Measurements from ENCODE around the gene CACNA1E.
"Not testable (repeated sequence)": the region's sequence is repeated elsewhere in the genome, so short reads cannot be mapped to it uniquely, and the experiment has no call there.

The CACNA1E gene

GRCh38 chr1:181809991-181810545, 326.8 kb downstream of the CACNA1E start:
- DNase-seq (ENCODE audit: low read depth in 3 of 3), result no peak

- DNase-seq (ENCODE audit: low read depth in 3 of 3), result no peak
Observed at GRCh38 chr1:181812208-181812607, 328.9 kb downstream of the CACNA1E start.

GRCh38 chr1:181813266-181813665, 329.9 kb downstream of the CACNA1E start:
- DNase-seq (ENCODE audit: low read depth in 3 of 3), result no peak

GRCh38 chr1:181816608-181817007, 333.3 kb downstream of the CACNA1E start:
- no peak for DNase-seq (ENCODE audit: low read depth in 3 of 3)

GRCh38 chr1:181817091-181817490, 333.8 kb downstream of the CACNA1E start:
- no peak for DNase-seq (ENCODE audit: low read depth in 3 of 3)

GRCh38 chr1:181818459-181818858, 335.1 kb downstream of the CACNA1E start:
- DNase-seq (ENCODE audit: low read depth in 3 of 3), result no peak

GRCh38 chr1:181818943-181819342, 335.6 kb downstream of the CACNA1E start:
- no peak for DNase-seq (ENCODE audit: low read depth in 3 of 3)

- DNase-seq (ENCODE audit: low read depth in 3 of 3), result no peak
Observed at GRCh38 chr1:181821701-181822100, 338.4 kb downstream of the CACNA1E start.

GRCh38 chr1:181832173-181832880, 349.0 kb downstream of the CACNA1E start:
- not testable (repeated sequence) for DNase-seq (ENCODE audit: low read depth in 3 of 3)

- no peak for DNase-seq (ENCODE audit: low read depth in 3 of 3)
Observed at GRCh38 chr1:181846001-181846645, 362.8 kb downstream of the CACNA1E start.

- DNase-seq (ENCODE audit: low read depth in 3 of 3), result no peak
Observed at GRCh38 chr1:181846681-181847080, 363.4 kb downstream of the CACNA1E start.

GRCh38 chr1:181849071-181849470, 365.8 kb downstream of the CACNA1E start:
- DNase-seq (ENCODE audit: low read depth in 3 of 3), result no peak

- DNase-seq (ENCODE audit: low read depth in 3 of 3), result not testable (repeated sequence)
Observed at GRCh38 chr1:181854212-181854611, 370.9 kb downstream of the CACNA1E start.

- DNase-seq (ENCODE audit: low read depth in 3 of 3), result no peak
Observed at GRCh38 chr1:181855380-181855779, 372.1 kb downstream of the CACNA1E start.
